K562 (cell line): ENCODE results near the gene TAF9. TPM values are rescaled to one million over a fixed set of nuclear protein-coding genes. Genes with fewer than 3 reads are reported as not detected.

ENCODE experiments used
- polyA plus RNA-seq, 8 experiments: library from polyadenylated mRNA; depleted of rRNA in 4 of 8; stranded (reverse) in 5 of 8; unstranded in 3 of 8; fragments of >200 nt; fragmentation: Nextera tagmentation in 2 of 8; fragmentation: Illumina TruSeq in 1 of 8; extraction: Ambion mirVana in 2 of 8; extraction: Trizol in 1 of 8; gene quantifications; 2 replicates each; pipeline versions ENCODE4 v1.2.1 to v1.2.3, GENCODE V29; 2011 to 2014; ENCODE audit warnings: inconsistent platforms in 1 of 8, missing spikeins in 1 of 8
- total RNA-seq, 7 experiments: library from RNA; depleted of rRNA in 6 of 7; stranded (reverse); fragments of >200 nt in 6 of 7; fragmentation: Illumina TruSeq in 2 of 7; extraction: Trizol in 2 of 7; gene quantifications; 2 replicates each; pipeline versions ENCODE4 v1.2.1 to v1.2.3, GENCODE V29; 2011 to 2021; ENCODE audit warnings: low replicate concordance in 1 of 7

TAF9 gene
- total and polyA plus RNA-seq, 9 of the 15 experiments (the other 6 are each of a cell fraction or from before 2014, with no cell fraction given) = 119 to 566 (median 207) TPM

Other genes with a start within 250 kb of the TAF9 start
Only the 7 nearest of the 9 such genes appear.
- gene CENPH, start 179.9 kb downstream of the TAF9 start, total RNA-seq (2014; rRNA removed) = 77.2 and 111 TPM in 2 replicates
- 95.5 and 120 TPM in 2 replicates for gene CENPH, start 179.9 kb downstream of the TAF9 start, total RNA-seq (2014; rRNA removed; fragmentation: Illumina TruSeq; extraction: Trizol)
- 66.9 and 71.6 TPM in 2 replicates for gene CENPH, start 179.9 kb downstream of the TAF9 start, total RNA-seq (2015; rRNA removed; fragmentation: Illumina TruSeq; extraction: Trizol)
- gene CENPH, start 179.9 kb downstream of the TAF9 start, total RNA-seq (2021) = 72.1 and 73.0 TPM in 2 replicates
- gene CENPH, start 179.9 kb downstream of the TAF9 start, polyA plus RNA-seq (2011; rRNA removed) = 61.6 and 75.3 TPM in 2 replicates
- 68.0 and 74.9 TPM in 2 replicates for gene CENPH, start 179.9 kb downstream of the TAF9 start, polyA plus RNA-seq (2014; fragmentation: Illumina TruSeq; extraction: Trizol)
- 10 to 100 TPM; 10.5 to 18.2 TPM for gene CENPH, start 179.9 kb downstream of the TAF9 start, polyA plus RNA-seq (2014; fragmentation: Nextera tagmentation; extraction: Ambion mirVana)
- gene CENPH, start 179.9 kb downstream of the TAF9 start, polyA plus RNA-seq (2014; rRNA removed) = 103 and 124 TPM in 2 replicates
- 44.0 and 55.9 TPM in 2 replicates for gene CDK7, start 134.6 kb downstream of the TAF9 start, total RNA-seq (2014; rRNA removed)
- 68.8 and 75.3 TPM in 2 replicates for gene CDK7, start 134.6 kb downstream of the TAF9 start, total RNA-seq (2014; rRNA removed; fragmentation: Illumina TruSeq; extraction: Trizol)
- 64.8 and 65.3 TPM in 2 replicates for gene CDK7, start 134.6 kb downstream of the TAF9 start, total RNA-seq (2015; rRNA removed; fragmentation: Illumina TruSeq; extraction: Trizol)
- 41.2 and 41.7 TPM in 2 replicates for gene CDK7, start 134.6 kb downstream of the TAF9 start, total RNA-seq (2021)
- gene CDK7, start 134.6 kb downstream of the TAF9 start, polyA plus RNA-seq (2011; rRNA removed) = 55.5 and 68.3 TPM in 2 replicates
- 61.1 and 63.6 TPM in 2 replicates for gene CDK7, start 134.6 kb downstream of the TAF9 start, polyA plus RNA-seq (2014; fragmentation: Illumina TruSeq; extraction: Trizol)
- gene CDK7, start 134.6 kb downstream of the TAF9 start, polyA plus RNA-seq (2014; fragmentation: Nextera tagmentation; extraction: Ambion mirVana) = 100 to 1,000 TPM; 143 TPM
- gene CDK7, start 134.6 kb downstream of the TAF9 start, polyA plus RNA-seq (2014; rRNA removed) = 58.3 and 70.8 TPM in 2 replicates
- 3.1 and 4.7 TPM in 2 replicates for gene CCDC125, start 36.7 kb downstream of the TAF9 start, total RNA-seq (2014; rRNA removed)
- 11.8 and 13.8 TPM in 2 replicates for gene CCDC125, start 36.7 kb downstream of the TAF9 start, total RNA-seq (2014; rRNA removed; fragmentation: Illumina TruSeq; extraction: Trizol)
- gene CCDC125, start 36.7 kb downstream of the TAF9 start, total RNA-seq (2015; rRNA removed; fragmentation: Illumina TruSeq; extraction: Trizol) = 8.6 and 9.8 TPM in 2 replicates
- 7.0 and 7.8 TPM in 2 replicates for gene CCDC125, start 36.7 kb downstream of the TAF9 start, total RNA-seq (2021)
- 7.0 and 9.2 TPM in 2 replicates for gene CCDC125, start 36.7 kb downstream of the TAF9 start, polyA plus RNA-seq (2011; rRNA removed)
- gene CCDC125, start 36.7 kb downstream of the TAF9 start, polyA plus RNA-seq (2014; fragmentation: Illumina TruSeq; extraction: Trizol) = 7.8 and 9.3 TPM in 2 replicates
- 1 to 10 TPM; 6.6 to 6.9 TPM for gene CCDC125, start 36.7 kb downstream of the TAF9 start, polyA plus RNA-seq (2014; fragmentation: Nextera tagmentation; extraction: Ambion mirVana)
- 5.9 and 6.3 TPM in 2 replicates for gene CCDC125, start 36.7 kb downstream of the TAF9 start, polyA plus RNA-seq (2014; rRNA removed)
- gene AK6, start within 50 bp of the TAF9 start, total RNA-seq (2014; rRNA removed) = 84.2 and 107 TPM in 2 replicates
- 176 and 197 TPM in 2 replicates for gene AK6, start within 50 bp of the TAF9 start, total RNA-seq (2014; rRNA removed; fragmentation: Illumina TruSeq; extraction: Trizol)
- 103 and 110 TPM in 2 replicates for gene AK6, start within 50 bp of the TAF9 start, total RNA-seq (2015; rRNA removed; fragmentation: Illumina TruSeq; extraction: Trizol)
- gene AK6, start within 50 bp of the TAF9 start, total RNA-seq (2021) = 84.6 and 93.9 TPM in 2 replicates
- 95.7 and 151 TPM in 2 replicates for gene AK6, start within 50 bp of the TAF9 start, polyA plus RNA-seq (2011; rRNA removed)
- gene AK6, start within 50 bp of the TAF9 start, polyA plus RNA-seq (2014; fragmentation: Illumina TruSeq; extraction: Trizol) = 125 and 128 TPM in 2 replicates
- 100 to 1,000 TPM; 613 to 669 TPM for gene AK6, start within 50 bp of the TAF9 start, polyA plus RNA-seq (2014; fragmentation: Nextera tagmentation; extraction: Ambion mirVana)
- gene AK6, start within 50 bp of the TAF9 start, polyA plus RNA-seq (2014; rRNA removed) = 143 and 173 TPM in 2 replicates
- gene RAD17, start 298 bp upstream of the TAF9 start, total RNA-seq (2014; rRNA removed) = 21.1 and 36.7 TPM in 2 replicates
- 40.1 and 41.9 TPM in 2 replicates for gene RAD17, start 298 bp upstream of the TAF9 start, total RNA-seq (2014; rRNA removed; fragmentation: Illumina TruSeq; extraction: Trizol)
- 33.6 and 40.7 TPM in 2 replicates for gene RAD17, start 298 bp upstream of the TAF9 start, total RNA-seq (2015; rRNA removed; fragmentation: Illumina TruSeq; extraction: Trizol)
- 32.9 and 35.2 TPM in 2 replicates for gene RAD17, start 298 bp upstream of the TAF9 start, total RNA-seq (2021)
- gene RAD17, start 298 bp upstream of the TAF9 start, polyA plus RNA-seq (2011; rRNA removed) = 45.2 and 47.2 TPM in 2 replicates
- gene RAD17, start 298 bp upstream of the TAF9 start, polyA plus RNA-seq (2014; fragmentation: Illumina TruSeq; extraction: Trizol) = 40.9 and 50.1 TPM in 2 replicates
- gene RAD17, start 298 bp upstream of the TAF9 start, polyA plus RNA-seq (2014; fragmentation: Nextera tagmentation; extraction: Ambion mirVana) = 10 to 100 TPM; 25.6 to 44.4 TPM
- gene RAD17, start 298 bp upstream of the TAF9 start, polyA plus RNA-seq (2014; rRNA removed) = 35.6 and 39.0 TPM in 2 replicates
- gene MARVELD2, start 45.6 kb upstream of the TAF9 start, total RNA-seq (2014; rRNA removed) = 0.08 TPM in 1 of 2 replicates, not detected in the other
- 0.04 and 0.13 TPM in 2 replicates for gene MARVELD2, start 45.6 kb upstream of the TAF9 start, total RNA-seq (2014; rRNA removed; fragmentation: Illumina TruSeq; extraction: Trizol)
- 0.29 and 0.30 TPM in 2 replicates for gene MARVELD2, start 45.6 kb upstream of the TAF9 start, total RNA-seq (2015; rRNA removed; fragmentation: Illumina TruSeq; extraction: Trizol)
- gene MARVELD2, start 45.6 kb upstream of the TAF9 start, total RNA-seq (2021) = 0.09 and 0.13 TPM in 2 replicates
- gene MARVELD2, start 45.6 kb upstream of the TAF9 start, polyA plus RNA-seq (2011; rRNA removed) = 0.05 and 0.21 TPM in 2 replicates
- gene MARVELD2, start 45.6 kb upstream of the TAF9 start, polyA plus RNA-seq (2014; fragmentation: Illumina TruSeq; extraction: Trizol) = 0.03 TPM in 2 replicates
- gene MARVELD2, start 45.6 kb upstream of the TAF9 start, polyA plus RNA-seq (2014; fragmentation: Nextera tagmentation; extraction: Ambion mirVana) = under 1 TPM in 1 of 2 experiments, not detected in 1; 0.03 TPM
- gene MARVELD2, start 45.6 kb upstream of the TAF9 start, polyA plus RNA-seq (2014; rRNA removed) = 0.07 TPM in 1 of 2 replicates, not detected in the other
- 0.05 and 0.08 TPM in 2 replicates for gene OCLN, start 123.3 kb upstream of the TAF9 start, total RNA-seq (2014; rRNA removed)
- 0.22 and 0.29 TPM in 2 replicates for gene OCLN, start 123.3 kb upstream of the TAF9 start, total RNA-seq (2014; rRNA removed; fragmentation: Illumina TruSeq; extraction: Trizol)
- 0.23 and 0.29 TPM in 2 replicates for gene OCLN, start 123.3 kb upstream of the TAF9 start, total RNA-seq (2015; rRNA removed; fragmentation: Illumina TruSeq; extraction: Trizol)
- gene OCLN, start 123.3 kb upstream of the TAF9 start, total RNA-seq (2021) = 0.27 and 0.29 TPM in 2 replicates
- gene OCLN, start 123.3 kb upstream of the TAF9 start, polyA plus RNA-seq (2011; rRNA removed) = 0.09 and 0.15 TPM in 2 replicates
- gene OCLN, start 123.3 kb upstream of the TAF9 start, polyA plus RNA-seq (2014; fragmentation: Illumina TruSeq; extraction: Trizol) = 0.03 and 0.06 TPM in 2 replicates
- gene OCLN, start 123.3 kb upstream of the TAF9 start, polyA plus RNA-seq (2014; fragmentation: Nextera tagmentation; extraction: Ambion mirVana) = under 1 TPM; 0.06 to 0.08 TPM
- gene OCLN, start 123.3 kb upstream of the TAF9 start, polyA plus RNA-seq (2014; rRNA removed) = 0.19 and 0.22 TPM in 2 replicates